Rectal smooth muscle tissue (tissue), 1 donor: ENCODE data around the gene DCTN5.
"Not testable (repeated sequence)": the region's sequence is repeated elsewhere in the genome, so short reads cannot be mapped to it uniquely, and the experiment has no call there.

ENCODE experiments used
- H3K27ac ChIP-seq: one replicate; pipeline ENCODE4 v1.7.0; 2013; ENCODE audit warnings: low read depth, low read length, inconsistent platforms
- H3K27me3 ChIP-seq: one replicate; pipeline ENCODE4 v1.7.0; 2013; ENCODE audit warnings: low read length; ENCODE audit not compliant: control insufficient read depth, insufficient read depth
- H3K36me3 ChIP-seq: one replicate; pipeline ENCODE4 v1.7.0; 2013; ENCODE audit warnings: low read length; ENCODE audit not compliant: control insufficient read depth, insufficient read depth
- H3K4me1 ChIP-seq: one replicate; pipeline ENCODE4 v1.7.0; 2013; ENCODE audit warnings: low read length; ENCODE audit not compliant: control insufficient read depth, insufficient read depth
- H3K4me3 ChIP-seq: one replicate; pipeline ENCODE4 v1.7.0; 2013; ENCODE audit warnings: low read length
- H3K9ac ChIP-seq: one replicate; pipeline ENCODE4 v1.7.0; 2013; ENCODE audit warnings: low read length

The DCTN5 gene

DNA sequence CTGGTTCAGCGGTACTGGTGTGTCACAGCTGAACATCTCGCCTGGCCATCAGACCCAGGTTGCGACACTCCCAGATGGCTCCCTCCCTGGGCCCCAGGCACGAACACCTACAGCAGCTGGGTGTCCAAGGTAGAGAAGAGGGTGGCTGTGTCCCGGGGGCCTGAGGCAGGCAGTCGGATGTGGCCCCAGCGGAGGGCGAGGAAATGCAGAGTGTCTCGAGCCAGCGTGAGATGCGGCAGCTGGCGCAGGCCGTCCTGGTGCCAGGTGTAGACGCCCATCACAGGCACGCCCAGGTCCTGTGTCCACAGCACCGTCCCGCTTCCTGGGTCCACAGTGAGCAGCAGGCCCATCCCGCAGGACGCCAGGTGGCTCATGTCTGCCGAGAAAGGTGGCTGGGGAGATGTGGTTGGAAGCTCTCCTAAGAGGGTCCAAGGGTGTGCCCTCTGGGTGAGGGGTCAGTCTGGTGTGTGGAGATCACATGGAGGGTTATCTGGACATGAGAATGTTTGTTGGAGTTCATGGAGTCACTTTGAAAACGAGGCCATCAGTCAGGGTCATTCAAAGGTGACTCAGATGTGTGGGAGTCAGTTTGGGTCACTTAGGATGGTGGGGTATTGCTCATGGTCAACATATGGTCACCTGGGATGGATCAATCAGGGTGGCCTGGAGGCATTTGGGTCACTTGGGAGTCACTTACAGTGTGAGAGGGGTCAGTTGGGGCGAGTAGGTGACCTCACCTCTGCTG, 63.7 kb downstream of the DCTN5 start:
- H3K4me1 ChIP-seq: no peaks in the 10 kb centered on the region
- H3K27ac ChIP-seq: no peak overlapping the region
- H3K36me3 ChIP-seq: peaks cover 2% of the 10 kb centered on the region
- H3K4me3 ChIP-seq: no peak overlapping the region
- no peak overlapping the region for H3K9ac ChIP-seq
- no peaks in the 10 kb centered on the region for H3K27me3 ChIP-seq

DNA sequence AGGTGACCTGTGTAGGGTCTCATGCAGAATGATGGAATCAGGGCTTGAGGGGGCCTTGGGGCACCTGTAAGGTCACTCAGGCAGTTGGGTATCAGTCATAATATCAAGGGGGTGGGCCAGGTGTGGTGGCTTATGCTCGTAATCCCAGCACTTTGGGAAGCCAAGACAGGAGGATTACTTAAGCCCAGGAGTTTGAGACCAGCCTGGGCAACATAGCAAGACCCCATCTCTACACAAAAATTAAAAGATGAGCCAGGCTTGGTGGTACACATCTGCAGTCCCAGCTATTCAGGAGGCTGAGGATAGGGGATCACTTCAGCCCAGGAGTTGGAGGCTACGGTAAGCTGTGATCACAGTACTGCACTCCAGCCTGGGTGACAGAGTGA, 64.2 kb downstream of the DCTN5 start:
- peaks cover 3% of the 10 kb centered on the region for H3K36me3 ChIP-seq
- H3K4me3 ChIP-seq: no peak overlapping the region
- H3K27me3 ChIP-seq: no peaks in the 10 kb centered on the region
- H3K27ac ChIP-seq: no peak overlapping the region
- H3K4me1 ChIP-seq: no peaks in the 10 kb centered on the region
- no peak overlapping the region for H3K9ac ChIP-seq

GRCh38 chr16:23706439-23706838, 65.2 kb downstream of the DCTN5 start:
- Histone ChIP-seq H3K36me3 (peaks cover 3% of the 10 kb centered on the region), H3K9ac (no peak overlapping the region), H3K27ac (no peak overlapping the region), H3K4me1 (no peaks in the 10 kb centered on the region), H3K4me3 (no peak overlapping the region), H3K27me3 (no peaks in the 10 kb centered on the region)

DNA sequence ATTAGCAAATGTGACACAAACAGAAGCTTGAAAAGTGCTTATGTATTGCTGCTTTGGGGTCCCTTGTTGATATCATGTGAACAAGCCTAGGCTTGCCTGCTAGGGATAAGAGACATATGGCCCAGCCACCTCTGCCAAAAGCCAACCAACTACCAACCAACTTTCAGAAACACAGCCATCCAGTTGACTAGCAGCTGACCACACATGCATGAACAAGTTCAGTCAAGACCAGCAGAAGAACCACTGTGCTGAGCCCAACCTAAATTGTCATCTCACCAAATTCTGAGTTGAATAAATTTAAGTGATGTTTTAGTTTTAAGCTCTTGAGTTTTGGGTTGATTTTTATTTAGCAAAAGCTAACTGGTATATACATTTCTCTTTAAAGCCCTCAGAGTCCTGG, 68.3 kb downstream of the DCTN5 start:
- H3K4me1 ChIP-seq: no peaks in the 10 kb centered on the region
- no peak overlapping the region for H3K27ac ChIP-seq
- peaks cover 3% of the 10 kb centered on the region for H3K36me3 ChIP-seq
- no peak overlapping the region for H3K9ac ChIP-seq
- no peaks in the 10 kb centered on the region for H3K27me3 ChIP-seq
- no peak overlapping the region for H3K4me3 ChIP-seq

- Histone ChIP-seq H3K4me3 (no peak overlapping the region), H3K27ac (no peak overlapping the region), H3K36me3 (peaks cover 3% of the 10 kb centered on the region), H3K4me1 (no peaks in the 10 kb centered on the region), H3K9ac (no peak overlapping the region), H3K27me3 (no peaks in the 10 kb centered on the region)
These were observed 68.7 kb downstream of the DCTN5 start for GRCh38 chr16:23710008-23710407.

GRCh38 chr16:23710504-23710903, 69.2 kb downstream of the DCTN5 start:
- Histone ChIP-seq H3K9ac (no peak overlapping the region), H3K4me3 (no peak overlapping the region), H3K27me3 (no peaks in the 10 kb centered on the region), H3K36me3 (peaks cover 3% of the 10 kb centered on the region), H3K27ac (no peak overlapping the region), H3K4me1 (no peaks in the 10 kb centered on the region)

DNA sequence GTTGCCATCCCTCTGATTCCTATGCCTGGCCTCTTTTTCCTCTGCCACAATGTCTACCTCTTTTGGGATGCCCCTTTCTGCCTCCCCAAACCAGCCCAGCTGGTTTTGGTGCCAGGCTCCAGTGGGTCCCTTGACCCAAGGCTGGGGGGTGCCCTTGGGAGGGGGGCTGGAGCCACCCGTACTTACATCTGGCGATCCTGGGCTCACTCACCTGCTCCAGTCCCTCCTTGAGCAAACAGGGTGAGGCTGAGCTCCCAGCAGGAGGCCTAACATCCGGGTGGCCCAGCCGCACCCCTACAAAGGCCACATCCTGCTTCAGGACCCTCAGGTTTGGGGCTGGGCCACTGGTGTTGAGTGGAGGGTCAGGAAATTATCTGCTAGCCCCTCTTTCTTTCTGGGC, 70.5 kb downstream of the DCTN5 start:
- Histone ChIP-seq H3K4me3 (peak overlapping the region; percentile 33), H3K9ac (no peak overlapping the region), H3K4me1 (no peaks in the 10 kb centered on the region), H3K27me3 (no peaks in the 10 kb centered on the region), H3K27ac (no peak overlapping the region), H3K36me3 (peaks cover 3% of the 10 kb centered on the region)

- peak within 1 kb of the TSS; percentile 14 for H3K4me3 ChIP-seq
- no peaks in the 10 kb centered on the region for H3K27me3 ChIP-seq
- H3K4me1 ChIP-seq: no peaks in the 10 kb centered on the region
- H3K27ac ChIP-seq: no peak within 1 kb of the TSS
- H3K9ac ChIP-seq: no peak within 1 kb of the TSS
- peaks cover 3% of the 10 kb centered on the region for H3K36me3 ChIP-seq
These were observed 71.7 kb downstream of the DCTN5 start, which contains the start of gene ERN2 for GRCh38 chr16:23712976-23713375. Gene ERN2 (minus strand): TSS chr16:23713222. CDS start chr16:23713187, 35 bp downstream.

- H3K27ac ChIP-seq: no peak overlapping the region
- no peak overlapping the region for H3K9ac ChIP-seq
- no peaks in the 10 kb centered on the region for H3K36me3 ChIP-seq
- no peak overlapping the region for H3K4me3 ChIP-seq
- H3K4me1 ChIP-seq: no peaks in the 10 kb centered on the region
- no peaks in the 10 kb centered on the region for H3K27me3 ChIP-seq
These were observed 75.2 kb downstream of the DCTN5 start for GRCh38 chr16:23716484-23716883.

GRCh38 chr16:23722613-23723240, 81.5 kb downstream of the DCTN5 start:
- H3K36me3 ChIP-seq, H3K4me3 ChIP-seq, H3K27me3 ChIP-seq, H3K27ac ChIP-seq, H3K4me1 ChIP-seq, H3K9ac ChIP-seq: not testable (repeated sequence)

DNA sequence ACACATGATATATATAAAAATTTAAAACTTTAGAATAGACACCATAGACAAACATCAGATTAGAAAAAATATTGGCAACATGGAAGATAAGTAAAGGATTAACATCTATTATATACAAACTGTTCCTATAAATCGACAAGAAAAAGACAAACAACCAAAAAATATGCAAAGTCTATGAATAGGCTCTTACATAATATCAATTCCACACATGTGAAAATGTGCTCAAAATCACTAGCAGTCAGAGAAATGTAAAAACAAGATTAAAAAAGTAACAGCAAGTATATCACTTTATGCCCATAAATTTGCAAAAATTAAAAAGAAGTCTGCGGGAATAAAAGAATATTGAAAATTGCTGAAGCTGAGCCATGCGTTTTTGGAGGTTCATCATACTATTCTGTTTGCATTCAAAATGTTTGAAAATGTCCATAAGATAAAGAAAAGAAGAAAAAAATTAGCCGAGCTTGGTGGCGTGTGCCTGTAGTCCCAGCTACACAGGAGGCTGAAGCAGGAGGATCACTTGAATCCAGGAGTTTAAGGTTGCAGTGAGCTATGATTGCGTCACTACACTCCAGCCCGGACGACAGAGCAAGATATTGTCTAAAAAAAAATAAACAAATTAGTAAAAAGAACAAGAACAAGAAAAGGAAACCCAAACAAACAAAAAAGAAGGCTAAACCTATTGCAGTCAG, 83.0 kb downstream of the DCTN5 start:
- Histone ChIP-seq H3K9ac (no peak overlapping the region), H3K4me3 (no peak overlapping the region), H3K27ac (no peak overlapping the region), H3K36me3 (no peaks in the 10 kb centered on the region), H3K27me3 (no peaks in the 10 kb centered on the region), H3K4me1 (no peaks in the 10 kb centered on the region)

- Histone ChIP-seq H3K27me3 (peaks cover 4% of the 10 kb centered on the region), H3K9ac (no peak overlapping the region), H3K4me3 (no peak overlapping the region), H3K4me1 (no peaks in the 10 kb centered on the region), H3K27ac (no peak overlapping the region), H3K36me3 (no peaks in the 10 kb centered on the region)
These were observed 83.5 kb downstream of the DCTN5 start for GRCh38 chr16:23724785-23725131.
